H1 (cell line): ENCODE results near the gene GAST. TPM values are rescaled to one million over a fixed set of nuclear protein-coding genes. Genes with fewer than 3 reads are reported as not detected.

Source experiments
- EZH2 ChIP-seq: fragments of 200-600 bp; sonication (generic); IDR thresholded peaks from 2 replicates; pipeline ENCODE4 v1.7.1; 2012; ENCODE audit warnings: low read depth, mild to moderate bottlenecking, moderate library complexity, low read length, inconsistent platforms; ENCODE audit not compliant: severe bottlenecking
- HDAC6 ChIP-seq: IDR thresholded peaks from one replicate; pipeline ENCODE4 v1.7.1; 2012; ENCODE audit warnings: low read depth, mild to moderate bottlenecking, inconsistent platforms, low read length, moderate library complexity
- POLR2A ChIP-seq, 2 experiments: IDR thresholded peaks; 1 replicate in 1 of 2; 2 replicates in 1 of 2; pipeline ENCODE4 v1.6.1; 2011; ENCODE audit warnings: low read depth in 2 of 2, low read length in 2 of 2, mild to moderate bottlenecking in 2 of 2; ENCODE audit errors: control extremely low read depth in 1 of 2
- POLR2AphosphoS5 ChIP-seq: IDR thresholded peaks from 2 replicates; pipeline ENCODE4 v1.6.1; 2011; ENCODE audit warnings: low read depth, low read length
- polyA plus RNA-seq, 7 experiments: library from polyadenylated mRNA; depleted of rRNA in 3 of 7; stranded (reverse) in 5 of 7; unstranded in 2 of 7; fragments of >200 nt in 5 of 7; fragments of 200-250 nt in 2 of 7; gene quantifications; 1 replicate in 5 of 7; 2 replicates in 1 of 7; 4 replicates in 1 of 7; pipeline versions ENCODE4 v1.2.1 to v1.2.3, GENCODE V29; 2011 to 2013; ENCODE audit warnings: missing spikeins in 2 of 7, mixed read lengths in 2 of 7
- total RNA-seq: library from RNA; stranded (reverse); fragmentation: NEBNext Ultra II Directional; extraction: Animal tissue kit (Norgen Biotek cat#: 25700); gene quantifications from 2 replicates; pipeline ENCODE4 v1.2.1, GENCODE V29; 2021
- TF ChIP-seq, protein P1 (sequence below): fragments of 300-600 bp; sonication (generic); IDR thresholded peaks from 2 replicates; pipeline ENCODE4 v1.7.1; 2012; ENCODE audit warnings: low read length, moderate library complexity, mild to moderate bottlenecking, inconsistent platforms; ENCODE audit not compliant: insufficient replicate concordance

GAST gene
- total and polyA plus RNA-seq, 2 of the 8 experiments (the other 6 are each of a cell fraction or from before 2014, with no cell fraction given) = not detected

DNA sequence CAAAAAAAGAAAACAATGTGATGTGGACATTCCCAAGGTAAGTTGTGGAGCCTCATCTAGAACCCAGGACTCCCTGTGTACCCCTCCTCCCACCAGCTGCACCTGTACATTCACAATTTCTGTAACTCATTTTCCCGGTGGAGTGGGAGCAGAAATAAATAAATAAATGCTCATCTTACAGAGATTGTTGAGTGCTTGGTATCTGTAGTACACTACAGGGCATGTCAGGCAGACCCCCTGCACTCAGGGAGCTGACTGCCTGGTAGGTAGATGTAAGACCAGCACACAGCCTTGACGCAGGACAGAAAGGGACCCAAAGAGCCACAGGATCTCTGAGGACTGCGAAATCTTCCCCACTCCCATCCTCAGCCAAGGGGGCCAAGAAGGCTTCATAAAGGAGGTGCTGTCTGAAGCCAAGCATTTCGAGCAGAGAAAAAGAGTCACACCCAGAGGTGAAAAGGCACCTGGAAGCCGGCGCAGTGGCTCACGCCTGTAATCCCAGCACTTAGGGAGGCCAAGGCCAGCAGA lies 16.9 kb upstream of the GAST start (continued):
- TF ChIP-seq, protein P1, sequence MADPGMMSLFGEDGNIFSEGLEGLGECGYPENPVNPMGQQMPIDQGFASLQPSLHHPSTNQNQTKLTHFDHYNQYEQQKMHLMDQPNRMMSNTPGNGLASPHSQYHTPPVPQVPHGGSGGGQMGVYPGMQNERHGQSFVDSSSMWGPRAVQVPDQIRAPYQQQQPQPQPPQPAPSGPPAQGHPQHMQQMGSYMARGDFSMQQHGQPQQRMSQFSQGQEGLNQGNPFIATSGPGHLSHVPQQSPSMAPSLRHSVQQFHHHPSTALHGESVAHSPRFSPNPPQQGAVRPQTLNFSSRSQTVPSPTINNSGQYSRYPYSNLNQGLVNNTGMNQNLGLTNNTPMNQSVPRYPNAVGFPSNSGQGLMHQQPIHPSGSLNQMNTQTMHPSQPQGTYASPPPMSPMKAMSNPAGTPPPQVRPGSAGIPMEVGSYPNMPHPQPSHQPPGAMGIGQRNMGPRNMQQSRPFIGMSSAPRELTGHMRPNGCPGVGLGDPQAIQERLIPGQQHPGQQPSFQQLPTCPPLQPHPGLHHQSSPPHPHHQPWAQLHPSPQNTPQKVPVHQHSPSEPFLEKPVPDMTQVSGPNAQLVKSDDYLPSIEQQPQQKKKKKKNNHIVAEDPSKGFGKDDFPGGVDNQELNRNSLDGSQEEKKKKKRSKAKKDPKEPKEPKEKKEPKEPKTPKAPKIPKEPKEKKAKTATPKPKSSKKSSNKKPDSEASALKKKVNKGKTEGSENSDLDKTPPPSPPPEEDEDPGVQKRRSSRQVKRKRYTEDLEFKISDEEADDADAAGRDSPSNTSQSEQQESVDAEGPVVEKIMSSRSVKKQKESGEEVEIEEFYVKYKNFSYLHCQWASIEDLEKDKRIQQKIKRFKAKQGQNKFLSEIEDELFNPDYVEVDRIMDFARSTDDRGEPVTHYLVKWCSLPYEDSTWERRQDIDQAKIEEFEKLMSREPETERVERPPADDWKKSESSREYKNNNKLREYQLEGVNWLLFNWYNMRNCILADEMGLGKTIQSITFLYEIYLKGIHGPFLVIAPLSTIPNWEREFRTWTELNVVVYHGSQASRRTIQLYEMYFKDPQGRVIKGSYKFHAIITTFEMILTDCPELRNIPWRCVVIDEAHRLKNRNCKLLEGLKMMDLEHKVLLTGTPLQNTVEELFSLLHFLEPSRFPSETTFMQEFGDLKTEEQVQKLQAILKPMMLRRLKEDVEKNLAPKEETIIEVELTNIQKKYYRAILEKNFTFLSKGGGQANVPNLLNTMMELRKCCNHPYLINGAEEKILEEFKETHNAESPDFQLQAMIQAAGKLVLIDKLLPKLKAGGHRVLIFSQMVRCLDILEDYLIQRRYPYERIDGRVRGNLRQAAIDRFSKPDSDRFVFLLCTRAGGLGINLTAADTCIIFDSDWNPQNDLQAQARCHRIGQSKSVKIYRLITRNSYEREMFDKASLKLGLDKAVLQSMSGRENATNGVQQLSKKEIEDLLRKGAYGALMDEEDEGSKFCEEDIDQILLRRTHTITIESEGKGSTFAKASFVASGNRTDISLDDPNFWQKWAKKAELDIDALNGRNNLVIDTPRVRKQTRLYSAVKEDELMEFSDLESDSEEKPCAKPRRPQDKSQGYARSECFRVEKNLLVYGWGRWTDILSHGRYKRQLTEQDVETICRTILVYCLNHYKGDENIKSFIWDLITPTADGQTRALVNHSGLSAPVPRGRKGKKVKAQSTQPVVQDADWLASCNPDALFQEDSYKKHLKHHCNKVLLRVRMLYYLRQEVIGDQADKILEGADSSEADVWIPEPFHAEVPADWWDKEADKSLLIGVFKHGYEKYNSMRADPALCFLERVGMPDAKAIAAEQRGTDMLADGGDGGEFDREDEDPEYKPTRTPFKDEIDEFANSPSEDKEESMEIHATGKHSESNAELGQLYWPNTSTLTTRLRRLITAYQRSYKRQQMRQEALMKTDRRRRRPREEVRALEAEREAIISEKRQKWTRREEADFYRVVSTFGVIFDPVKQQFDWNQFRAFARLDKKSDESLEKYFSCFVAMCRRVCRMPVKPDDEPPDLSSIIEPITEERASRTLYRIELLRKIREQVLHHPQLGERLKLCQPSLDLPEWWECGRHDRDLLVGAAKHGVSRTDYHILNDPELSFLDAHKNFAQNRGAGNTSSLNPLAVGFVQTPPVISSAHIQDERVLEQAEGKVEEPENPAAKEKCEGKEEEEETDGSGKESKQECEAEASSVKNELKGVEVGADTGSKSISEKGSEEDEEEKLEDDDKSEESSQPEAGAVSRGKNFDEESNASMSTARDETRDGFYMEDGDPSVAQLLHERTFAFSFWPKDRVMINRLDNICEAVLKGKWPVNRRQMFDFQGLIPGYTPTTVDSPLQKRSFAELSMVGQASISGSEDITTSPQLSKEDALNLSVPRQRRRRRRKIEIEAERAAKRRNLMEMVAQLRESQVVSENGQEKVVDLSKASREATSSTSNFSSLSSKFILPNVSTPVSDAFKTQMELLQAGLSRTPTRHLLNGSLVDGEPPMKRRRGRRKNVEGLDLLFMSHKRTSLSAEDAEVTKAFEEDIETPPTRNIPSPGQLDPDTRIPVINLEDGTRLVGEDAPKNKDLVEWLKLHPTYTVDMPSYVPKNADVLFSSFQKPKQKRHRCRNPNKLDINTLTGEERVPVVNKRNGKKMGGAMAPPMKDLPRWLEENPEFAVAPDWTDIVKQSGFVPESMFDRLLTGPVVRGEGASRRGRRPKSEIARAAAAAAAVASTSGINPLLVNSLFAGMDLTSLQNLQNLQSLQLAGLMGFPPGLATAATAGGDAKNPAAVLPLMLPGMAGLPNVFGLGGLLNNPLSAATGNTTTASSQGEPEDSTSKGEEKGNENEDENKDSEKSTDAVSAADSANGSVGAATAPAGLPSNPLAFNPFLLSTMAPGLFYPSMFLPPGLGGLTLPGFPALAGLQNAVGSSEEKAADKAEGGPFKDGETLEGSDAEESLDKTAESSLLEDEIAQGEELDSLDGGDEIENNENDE = no peak
- no peak for TF ChIP-seq EZH2
- TF ChIP-seq HDAC6 = no peak
- peak; percentile 46; the same call in 1 of the 2 replicates for TF ChIP-seq POLR2AphosphoS5
- peak; percentile 12 to 27; a peak in 2 of 3 replicates for TF ChIP-seq POLR2A (IDR thresholded peaks at IDR 0.05; ENCODE audit: control extremely low read depth in 1 of 2, low read depth in 2 of 2, low read length in 2 of 2)
- TF ChIP-seq, all 59 proteins: peak for 2
